ENCODE results near the gene EPHB1.
"Not testable (repeated sequence)": the region's sequence is repeated elsewhere in the genome, so short reads cannot be mapped to it uniquely, and the experiment has no call there.

The EPHB1 gene

GRCh38 chr3:135020181-135020580 lies 225.1 kb downstream of the EPHB1 start:
- H3K27ac ChIP-seq: no peak overlapping the region
- no peaks in the 10 kb centered on the region for H3K4me1 ChIP-seq (ENCODE audit: control insufficient read depth in 1 of 2, insufficient read depth in 1 of 2, low read depth in 1 of 2, low read length in 1 of 2)
- H3K27me3 ChIP-seq: no peaks in the 10 kb centered on the region
- no peaks in the 10 kb centered on the region for H3K36me3 ChIP-seq
- no peak overlapping the region for H3K4me3 ChIP-seq (ENCODE audit: low read depth in 1 of 2, low read length in 1 of 2)
- TF ChIP-seq CTCF (IDR thresholded peaks at IDR 0.05): no peak
- no peaks in the 10 kb centered on the region for H3K9me3 ChIP-seq

DNA sequence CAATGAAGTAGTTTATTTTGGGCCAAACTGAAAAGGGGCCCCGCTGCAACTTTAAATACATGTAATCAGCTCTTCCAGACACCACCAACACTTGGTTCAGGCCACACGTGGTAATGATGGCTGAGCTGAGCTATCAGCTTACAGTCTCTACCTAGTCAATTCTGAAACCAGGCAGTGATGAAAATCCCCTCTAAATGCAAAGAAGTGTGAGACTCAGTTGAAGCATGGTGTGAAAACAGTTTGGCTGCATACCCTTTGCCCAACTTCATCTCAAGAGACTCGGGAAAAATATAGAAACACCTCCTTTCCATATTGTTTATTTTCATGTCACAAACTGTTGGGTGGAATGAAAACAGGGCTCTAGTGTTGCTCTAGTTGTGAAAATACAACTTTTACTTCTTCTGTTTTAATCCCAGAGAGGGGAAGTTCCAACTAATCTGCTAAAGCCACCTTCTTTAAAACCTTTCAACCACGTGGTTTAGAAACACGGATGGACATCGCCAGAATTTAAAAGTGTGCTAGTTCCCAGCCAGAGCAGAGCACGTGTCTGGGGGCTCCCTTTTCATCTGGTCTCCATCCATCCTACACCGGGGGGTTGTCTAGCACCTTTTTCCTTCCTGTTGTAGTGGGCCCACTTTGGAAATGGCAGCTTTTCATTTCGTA lies 229.1 kb downstream of the EPHB1 start:
- Histone ChIP-seq H3K4me1 (ENCODE audit: control insufficient read depth in 1 of 2, insufficient read depth in 1 of 2, low read depth in 1 of 2, low read length in 1 of 2) (no peaks in the 10 kb centered on the region), H3K9me3 (no peaks in the 10 kb centered on the region), H3K4me3 (ENCODE audit: low read depth in 1 of 2, low read length in 1 of 2) (no peak overlapping the region), H3K27ac (no peak overlapping the region), H3K27me3 (no peaks in the 10 kb centered on the region), H3K36me3 (no peaks in the 10 kb centered on the region)
- no peak for TF ChIP-seq CTCF (IDR thresholded peaks at IDR 0.05)

DNA sequence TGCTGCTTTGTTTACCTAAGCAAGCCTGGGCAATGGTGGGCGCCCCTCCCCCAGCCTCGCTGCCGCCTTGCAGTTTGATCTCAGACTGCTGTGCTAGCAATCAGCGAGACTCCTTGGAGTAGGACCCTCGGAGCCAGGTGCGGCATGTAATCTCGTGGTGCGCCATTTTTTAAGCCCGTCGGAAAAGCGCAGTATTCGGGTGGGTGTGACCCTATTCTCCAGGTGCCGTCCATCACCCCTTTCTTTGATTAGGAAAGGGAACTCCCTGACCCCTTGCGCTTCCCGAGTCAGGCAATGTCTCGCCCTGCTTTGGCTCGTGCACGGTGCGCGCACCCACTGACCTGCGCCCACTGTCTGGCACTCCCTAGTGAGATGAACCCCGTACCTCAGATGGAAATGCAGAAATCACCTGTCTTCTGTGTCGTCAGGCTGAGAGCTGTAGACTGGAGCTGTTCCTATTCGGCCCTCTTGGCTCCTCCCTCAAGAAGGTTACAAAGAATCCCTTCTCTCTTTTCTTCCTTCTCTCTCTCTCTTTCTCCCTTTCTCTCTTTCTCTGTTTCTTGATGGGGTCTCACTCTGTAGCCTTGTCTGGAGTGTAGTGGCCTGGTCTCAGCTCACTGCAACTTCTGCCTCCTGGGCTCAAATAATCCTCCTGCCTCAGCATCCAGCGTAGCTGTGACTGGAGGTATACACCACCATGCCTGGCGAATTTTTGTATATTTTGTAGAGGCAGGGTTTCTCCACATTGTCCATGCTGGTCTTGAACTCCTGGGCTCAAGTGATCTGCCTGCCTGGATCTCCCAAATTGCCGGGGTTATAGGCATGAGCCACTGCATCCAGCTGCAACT lies 235.9 kb downstream of the EPHB1 start:
- not testable (repeated sequence) for H3K4me1 ChIP-seq (ENCODE audit: control insufficient read depth in 1 of 2, insufficient read depth in 1 of 2, low read depth in 1 of 2, low read length in 1 of 2); H3K9me3 ChIP-seq; H3K36me3 ChIP-seq; H3K4me3 ChIP-seq (ENCODE audit: low read depth in 1 of 2, low read length in 1 of 2); H3K27ac ChIP-seq
- H3K27me3 ChIP-seq: peaks cover 23% of the 10 kb centered on the region

GRCh38 chr3:135033737-135034136 lies 238.7 kb downstream of the EPHB1 start:
- TF ChIP-seq CTCF (IDR thresholded peaks at IDR 0.05): no peak
- no peak overlapping the region for H3K4me3 ChIP-seq (ENCODE audit: low read depth in 1 of 2, low read length in 1 of 2)
- H3K9me3 ChIP-seq: no peaks in the 10 kb centered on the region
- no peaks in the 10 kb centered on the region for H3K4me1 ChIP-seq (ENCODE audit: control insufficient read depth in 1 of 2, insufficient read depth in 1 of 2, low read depth in 1 of 2, low read length in 1 of 2)
- H3K36me3 ChIP-seq: no peaks in the 10 kb centered on the region
- H3K27me3 ChIP-seq: peaks cover 23% of the 10 kb centered on the region
- no peak overlapping the region for H3K27ac ChIP-seq

GRCh38 chr3:135034291-135034768 lies 239.3 kb downstream of the EPHB1 start:
- no peaks in the 10 kb centered on the region for H3K9me3 ChIP-seq
- H3K27me3 ChIP-seq: peaks cover 23% of the 10 kb centered on the region
- no peaks in the 10 kb centered on the region for H3K4me1 ChIP-seq (ENCODE audit: control insufficient read depth in 1 of 2, insufficient read depth in 1 of 2, low read depth in 1 of 2, low read length in 1 of 2)
- H3K36me3 ChIP-seq: no peaks in the 10 kb centered on the region
- no peak for TF ChIP-seq CTCF (IDR thresholded peaks at IDR 0.05)
- no peak overlapping the region for H3K4me3 ChIP-seq (ENCODE audit: low read depth in 1 of 2, low read length in 1 of 2)
- no peak overlapping the region for H3K27ac ChIP-seq

DNA sequence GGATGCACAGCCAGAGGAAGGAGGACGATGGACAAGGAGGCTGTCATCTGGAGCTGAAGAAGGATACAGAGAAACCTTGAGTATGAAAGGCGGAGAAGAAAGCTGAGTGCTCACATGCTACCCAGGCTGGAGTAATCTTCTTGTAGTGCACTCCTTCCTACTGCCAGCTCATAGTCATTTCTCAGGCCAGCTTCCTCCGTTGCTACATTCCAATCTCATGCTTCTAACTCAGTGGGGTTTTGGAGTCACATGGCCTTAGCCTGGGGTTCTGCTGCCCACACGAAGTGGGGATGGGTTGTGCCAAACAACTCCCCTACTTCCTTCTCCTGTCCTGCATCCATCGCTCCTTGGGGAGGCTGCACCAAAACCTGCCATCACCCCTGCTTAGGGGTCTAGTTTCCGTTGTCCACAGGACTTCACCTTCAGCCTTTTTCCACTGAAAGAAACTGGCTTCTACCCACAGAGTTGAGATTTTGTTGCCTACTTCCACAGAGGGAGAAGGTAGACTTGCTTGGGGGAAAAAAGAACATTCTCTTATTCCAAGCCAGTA lies 239.9 kb downstream of the EPHB1 start:
- Histone ChIP-seq H3K4me1 (ENCODE audit: control insufficient read depth in 1 of 2, insufficient read depth in 1 of 2, low read depth in 1 of 2, low read length in 1 of 2) (no peaks in the 10 kb centered on the region), H3K36me3 (no peaks in the 10 kb centered on the region), H3K4me3 (ENCODE audit: low read depth in 1 of 2, low read length in 1 of 2) (no peak overlapping the region), H3K27ac (no peak overlapping the region), H3K27me3 (peaks cover 23% of the 10 kb centered on the region), H3K9me3 (no peaks in the 10 kb centered on the region)
- TF ChIP-seq CTCF (IDR thresholded peaks at IDR 0.05): no peak

Data from neutrophil (primary cell).